Measurements from ENCODE around the gene TRIM65.
"Not testable (repeated sequence)": the region's sequence is repeated elsewhere in the genome, so short reads cannot be mapped to it uniquely, and the experiment has no call there.

The TRIM65 gene

DNA sequence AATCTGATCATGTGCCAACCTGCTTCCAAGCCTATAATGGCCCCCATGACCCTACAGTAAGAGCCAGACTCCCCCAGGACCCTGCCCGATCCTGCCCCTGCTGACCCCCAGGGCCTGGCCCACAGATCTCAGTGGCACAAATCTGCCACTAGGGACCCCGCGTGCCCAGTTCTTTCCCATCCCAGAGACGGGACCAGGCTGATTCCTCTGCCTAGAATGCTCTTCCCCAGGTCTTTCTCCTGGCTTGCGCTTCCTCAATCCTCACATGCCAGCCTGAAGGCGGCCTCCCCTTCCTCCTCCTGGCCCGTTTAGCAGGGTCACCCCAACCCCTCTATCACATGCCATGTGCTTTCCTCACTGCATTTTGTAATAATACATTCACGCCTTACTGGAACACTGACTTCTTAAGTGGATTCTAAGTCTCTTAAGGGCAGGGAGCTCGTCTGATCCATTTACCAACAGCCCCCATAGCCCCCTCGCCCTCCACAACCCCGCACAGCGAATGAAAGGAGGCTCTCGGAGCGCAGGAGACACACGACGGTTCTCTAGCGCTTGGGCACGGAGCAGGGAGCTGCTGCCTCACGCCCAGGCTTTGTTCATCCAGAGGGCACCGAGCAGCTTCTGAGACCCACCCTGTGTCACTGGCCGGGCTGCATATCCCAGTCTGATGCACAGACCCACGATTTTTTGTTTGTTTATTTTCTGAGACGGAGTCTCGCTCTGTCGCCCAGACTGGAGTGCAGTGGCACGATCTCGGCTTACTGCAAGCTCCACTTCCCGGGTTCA is 1.2 kb downstream of the TRIM65 start:
- DNase-seq, result no peak

DNA sequence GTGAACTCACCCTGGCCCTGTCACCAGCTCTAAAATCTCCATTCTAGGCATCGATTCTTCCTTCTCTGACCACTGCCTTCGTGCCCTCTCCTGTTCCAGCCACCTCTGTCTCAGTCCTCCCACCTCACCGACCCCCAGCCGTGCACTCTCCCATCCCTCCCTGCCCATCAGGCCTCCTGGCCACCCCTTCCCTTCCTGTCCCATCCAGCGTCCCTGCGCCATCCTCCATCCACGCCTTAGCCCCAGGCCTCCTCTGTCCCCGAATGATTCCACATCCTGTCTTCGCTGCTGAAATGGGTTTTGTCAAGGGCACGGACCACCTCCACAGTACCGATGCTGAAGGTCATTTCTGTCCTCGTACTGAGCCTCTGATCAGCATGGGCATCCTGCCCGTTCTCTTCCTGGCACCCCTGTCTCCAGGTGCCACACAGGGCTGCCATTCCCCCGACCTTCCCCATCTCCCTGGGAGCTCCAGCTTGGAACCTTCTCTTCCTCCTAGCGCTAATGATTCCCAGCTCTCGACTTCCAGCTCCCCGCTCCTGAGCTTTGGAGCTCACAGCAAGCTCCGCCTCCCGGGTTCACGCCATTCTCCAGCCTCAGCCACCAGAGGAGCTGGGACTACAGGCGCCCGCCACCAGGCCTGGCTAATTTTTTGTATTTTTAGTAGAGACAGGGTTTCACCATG is 2.6 kb downstream of the TRIM65 start:
- DNase-seq, result no peak

DNA sequence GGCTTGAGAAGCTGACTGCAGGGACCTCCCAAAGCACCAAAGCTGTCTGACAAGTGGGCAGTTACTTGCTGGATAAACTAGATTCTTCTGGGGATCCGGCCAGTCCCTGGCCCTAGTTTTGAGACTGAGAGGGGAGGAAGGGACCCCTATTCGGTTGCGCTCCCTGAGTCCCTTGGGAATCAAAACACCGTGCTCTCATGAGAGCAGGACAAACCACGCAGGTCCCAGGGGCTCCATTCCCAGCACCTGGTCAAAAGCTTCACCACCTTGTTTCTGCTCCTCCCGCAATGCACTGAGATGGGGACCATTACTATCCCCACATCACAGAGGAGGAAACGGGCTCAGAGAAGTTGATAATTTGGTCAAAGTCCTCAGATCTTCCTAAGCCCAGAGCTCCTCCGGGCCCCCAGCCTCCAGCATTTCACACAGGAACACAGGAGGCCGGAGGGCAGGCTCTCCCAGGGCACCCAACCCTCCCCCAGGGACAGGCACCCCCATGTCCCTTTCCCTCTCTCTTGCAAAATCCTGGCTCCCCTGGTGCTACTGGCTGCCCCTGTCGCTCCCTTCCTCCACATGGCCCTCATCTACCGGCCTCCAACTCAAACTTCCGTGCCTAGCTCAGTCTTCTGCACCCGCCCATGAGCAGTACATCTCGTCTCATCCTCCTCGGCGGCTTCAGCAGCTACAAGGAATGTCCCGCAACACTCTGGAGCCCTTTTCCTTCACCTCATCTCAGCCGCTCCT is 3.3 kb downstream of the TRIM65 start:
- DNase-seq, result no peak

DNA sequence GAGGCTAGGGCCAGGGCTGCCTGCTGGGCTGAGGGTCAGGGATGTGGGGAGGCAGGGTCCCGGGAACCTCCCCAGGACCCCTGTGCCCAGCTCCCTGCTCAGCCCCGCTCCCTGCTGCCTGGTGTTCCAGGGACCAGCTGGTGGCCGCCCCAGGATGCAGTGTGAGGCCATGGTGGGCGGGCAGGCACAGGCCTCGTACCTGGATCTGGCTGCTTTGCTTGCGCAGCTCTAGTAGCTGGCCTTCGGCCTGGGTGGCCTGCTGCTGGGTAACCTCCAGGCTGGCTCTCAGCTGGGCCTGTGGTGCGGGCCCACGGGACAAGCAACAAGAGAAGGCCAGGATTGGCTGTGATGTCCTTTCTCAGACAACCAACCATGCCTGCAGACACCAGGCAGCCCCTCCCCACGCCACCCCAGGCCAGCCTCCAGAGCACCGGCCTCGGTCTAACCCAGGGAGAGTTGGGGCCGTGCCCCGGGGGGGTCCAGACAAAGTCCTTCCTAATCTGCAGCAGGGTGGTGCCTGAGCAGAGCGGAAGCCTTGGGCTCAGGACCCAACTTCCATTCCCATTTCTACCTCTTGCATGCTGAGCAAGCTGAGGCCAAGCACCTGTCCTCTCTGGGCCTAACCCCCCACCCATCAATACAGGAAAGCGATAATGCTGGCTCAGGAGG is 4.1 kb downstream of the TRIM65 start:
- DNase-seq, result no peak

DNA sequence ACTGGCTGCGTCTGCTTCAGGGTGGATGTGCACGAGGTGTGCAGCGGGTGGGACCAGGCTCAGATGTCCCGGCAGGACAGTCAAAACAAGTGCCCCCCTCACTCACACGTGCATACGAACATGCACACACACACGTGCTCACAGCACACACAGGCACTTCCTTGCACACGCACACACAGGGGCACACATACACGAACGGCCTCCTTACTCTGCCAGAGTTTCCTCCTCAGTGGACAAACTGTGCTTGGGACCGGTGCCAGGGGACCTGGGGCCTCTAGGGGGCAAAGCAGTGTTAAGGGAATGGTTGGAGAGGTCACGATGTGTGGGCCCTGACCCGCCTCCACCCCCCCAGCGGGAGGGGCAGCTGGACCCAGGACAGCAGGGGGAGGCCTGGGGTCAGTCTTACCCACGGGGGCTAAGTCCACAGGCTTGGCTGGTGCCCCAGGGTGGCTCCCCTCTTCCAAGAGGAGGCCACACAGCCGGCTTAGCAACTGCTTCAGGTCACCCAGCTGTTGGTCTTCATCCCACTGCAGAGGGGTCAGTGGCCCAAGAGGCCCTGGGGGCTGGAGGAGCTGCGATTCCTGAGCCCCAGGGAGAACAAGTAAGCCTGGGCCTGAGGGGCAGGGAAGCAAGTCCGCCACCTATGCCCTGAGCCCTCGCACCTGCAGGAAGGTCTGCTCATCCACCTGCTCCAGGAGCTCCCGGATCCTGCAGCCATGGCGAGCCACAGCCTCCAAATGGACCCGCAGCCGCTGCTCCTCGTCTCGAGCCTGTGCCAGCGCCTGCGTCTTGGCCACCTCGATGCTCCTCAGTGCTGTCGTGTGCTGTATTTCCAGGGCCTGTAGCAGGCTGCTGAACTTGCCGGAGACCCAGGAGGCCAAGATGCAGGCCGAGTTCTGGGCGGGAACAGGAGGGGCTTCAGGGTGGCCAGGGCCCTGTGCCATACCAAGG is 4.9 kb downstream of the TRIM65 start:
- no peak for DNase-seq

DNA sequence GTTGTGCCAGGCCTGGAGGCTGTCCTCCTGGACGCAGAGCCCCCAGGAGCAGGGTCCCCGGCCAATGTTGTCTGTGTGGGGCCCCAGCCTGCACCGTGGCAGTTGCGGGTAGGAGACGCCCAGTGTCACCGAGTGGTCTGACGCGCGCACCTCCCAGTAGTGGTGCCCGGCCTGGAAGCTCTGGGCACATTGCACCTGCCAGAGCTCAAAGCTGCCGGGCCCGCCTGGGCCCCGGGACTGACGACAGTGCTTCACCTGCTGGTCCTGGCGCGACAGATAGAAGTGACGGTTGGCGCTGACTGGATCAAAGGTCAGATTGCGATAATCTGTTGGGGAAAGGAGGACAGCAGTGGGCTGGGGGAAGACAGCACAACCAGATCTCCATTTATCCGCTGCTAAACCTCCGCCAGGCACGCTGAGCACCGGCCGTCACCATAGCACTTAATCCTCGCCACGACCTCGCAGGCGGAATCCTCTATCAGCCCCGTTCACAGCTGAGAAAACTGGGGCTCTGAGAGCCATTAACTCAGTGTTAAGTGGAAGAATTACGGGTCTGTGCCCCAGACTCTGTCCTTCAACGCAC is 5.6 kb downstream of the TRIM65 start:
- no peak for DNase-seq

DNA sequence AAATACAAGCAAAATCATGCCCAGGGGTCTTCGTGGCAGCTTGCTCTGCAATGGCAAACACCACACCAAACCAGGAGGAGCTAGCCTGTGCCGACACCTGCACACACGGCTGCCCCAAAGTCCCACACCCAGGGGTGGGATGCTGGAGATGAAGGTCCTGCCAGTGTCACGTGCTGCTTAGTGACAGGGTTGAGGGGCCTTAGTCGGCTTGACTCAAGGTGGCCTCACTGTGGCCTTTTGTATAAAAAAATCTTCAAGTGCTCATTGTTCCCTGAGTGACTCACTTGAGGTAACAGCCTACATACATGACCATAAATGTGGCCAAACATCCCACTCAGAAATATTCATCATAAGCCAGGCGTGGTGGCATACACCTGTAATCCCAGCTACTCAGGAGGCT is 7.3 kb downstream of the TRIM65 start:
- DNase-seq, result no peak

DNA sequence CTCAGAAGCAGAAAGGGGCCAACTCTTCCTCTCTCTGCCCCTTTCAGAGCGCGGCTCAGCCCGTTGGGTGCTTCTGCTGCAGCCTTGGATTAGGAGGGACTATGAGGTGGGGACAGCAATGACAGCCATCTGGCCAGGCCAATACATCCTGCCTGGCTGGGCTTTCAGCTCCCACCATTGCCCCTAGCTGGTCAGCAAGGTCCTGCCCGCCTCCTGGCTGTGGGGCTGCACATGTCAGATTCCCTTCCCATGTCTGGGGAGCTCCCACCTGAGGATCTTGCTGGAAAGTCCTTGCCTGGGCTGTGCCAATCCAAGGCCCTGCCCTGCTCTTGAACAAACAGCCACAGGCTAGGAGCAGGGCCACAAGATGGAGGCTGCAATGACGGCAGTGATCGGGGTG is 8.3 kb downstream of the TRIM65 start:
- no peak for DNase-seq

DNA sequence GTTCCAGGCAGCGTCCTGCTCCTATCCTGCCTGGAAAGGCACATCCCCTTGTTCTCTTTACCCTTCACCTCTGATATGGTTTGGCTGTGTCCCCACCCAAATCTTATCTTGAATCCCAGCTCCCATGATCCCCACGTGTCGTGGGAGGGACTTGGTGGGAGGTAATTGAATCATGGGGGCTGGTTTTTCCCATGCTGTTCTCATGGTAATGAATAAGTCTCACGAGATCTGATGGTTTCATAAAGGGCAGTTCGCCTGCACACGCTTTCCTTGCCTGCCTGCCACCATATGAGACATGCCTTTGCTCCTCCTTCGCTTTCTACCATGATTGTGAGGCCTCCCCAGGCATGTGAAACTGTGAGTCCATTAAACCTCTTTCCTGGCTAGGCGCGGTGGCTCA is 10.9 kb downstream of the TRIM65 start:
- not testable (repeated sequence) for DNase-seq

DNA sequence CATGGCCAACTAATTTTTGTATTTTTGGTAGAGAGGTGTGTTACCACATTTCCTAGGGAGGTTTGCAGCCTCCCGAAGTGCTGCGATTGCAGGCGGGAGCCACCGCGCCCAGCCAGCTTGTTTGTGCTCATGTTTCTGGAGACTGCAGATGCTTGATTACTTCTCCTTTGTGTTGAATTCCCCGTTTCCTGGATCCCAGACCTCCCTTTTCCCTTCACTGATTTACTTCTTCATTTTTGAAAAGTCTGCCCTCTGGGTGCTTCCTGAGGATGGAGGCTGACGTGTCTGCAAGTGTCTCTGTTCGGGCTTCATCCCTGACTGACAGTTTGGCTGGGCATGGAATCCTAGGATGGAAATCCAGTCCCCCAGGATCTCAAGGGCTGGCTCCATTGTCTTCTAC is 11.3 kb downstream of the TRIM65 start:
- no peak for DNase-seq

DNA sequence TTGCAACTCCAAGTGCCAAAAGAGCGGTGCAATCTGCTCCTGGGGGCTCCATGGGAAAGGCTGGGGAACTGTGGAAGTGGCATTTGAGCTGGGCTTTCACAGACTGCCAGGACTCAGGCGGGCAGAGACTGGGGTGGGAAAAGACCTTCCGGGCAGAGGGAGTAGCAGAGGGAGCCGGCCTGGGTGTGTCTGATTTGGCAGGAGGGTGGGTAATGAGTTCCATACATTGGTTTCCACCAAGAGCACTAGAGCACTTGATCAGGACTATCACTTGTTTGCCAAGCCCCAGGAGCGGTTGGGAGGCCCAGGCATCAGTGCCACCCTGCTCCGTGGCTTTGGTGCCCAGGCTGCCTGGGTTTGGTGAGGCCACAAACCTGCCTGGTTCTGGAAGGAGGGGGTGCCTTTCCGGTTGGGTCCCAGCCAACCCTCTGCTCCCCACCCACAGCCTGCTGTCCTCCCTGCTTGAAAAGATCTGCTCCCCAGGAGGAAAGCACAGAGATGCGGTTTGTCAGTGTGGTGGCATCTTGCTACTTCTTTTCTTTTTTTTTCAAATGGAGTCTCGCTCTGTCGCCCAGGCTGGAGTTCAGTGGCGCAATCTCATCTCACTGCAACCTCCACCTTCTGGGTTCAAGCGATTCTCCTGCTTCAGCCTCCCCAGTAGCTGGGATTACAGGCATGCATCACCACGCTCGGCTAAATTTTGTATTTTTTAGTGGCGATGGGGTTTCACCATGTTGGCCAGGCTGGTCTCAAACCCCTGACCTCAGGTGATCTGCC is 14.9 kb downstream of the TRIM65 start:
- no peak for DNase-seq

DNA sequence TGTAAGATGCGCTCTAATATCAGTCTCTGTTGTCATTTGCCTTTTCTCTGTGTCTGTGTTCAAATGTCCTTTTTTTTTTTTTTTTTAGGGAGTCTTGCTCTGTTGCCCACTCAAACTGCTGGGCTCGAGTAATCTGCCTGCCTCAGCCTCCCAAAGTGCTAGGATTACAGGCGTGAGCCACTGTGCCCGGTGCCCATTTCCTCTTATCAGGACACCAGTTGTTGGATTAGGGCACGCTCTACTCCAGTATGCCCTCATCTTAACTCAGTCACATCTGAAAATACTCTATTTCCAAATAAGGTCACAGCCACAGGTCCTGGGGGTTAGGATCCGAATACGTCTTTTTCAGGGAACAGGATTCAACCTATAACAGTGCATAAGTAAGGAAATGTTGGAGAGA is 16.5 kb downstream of the TRIM65 start:
- no peak for DNase-seq

DNA sequence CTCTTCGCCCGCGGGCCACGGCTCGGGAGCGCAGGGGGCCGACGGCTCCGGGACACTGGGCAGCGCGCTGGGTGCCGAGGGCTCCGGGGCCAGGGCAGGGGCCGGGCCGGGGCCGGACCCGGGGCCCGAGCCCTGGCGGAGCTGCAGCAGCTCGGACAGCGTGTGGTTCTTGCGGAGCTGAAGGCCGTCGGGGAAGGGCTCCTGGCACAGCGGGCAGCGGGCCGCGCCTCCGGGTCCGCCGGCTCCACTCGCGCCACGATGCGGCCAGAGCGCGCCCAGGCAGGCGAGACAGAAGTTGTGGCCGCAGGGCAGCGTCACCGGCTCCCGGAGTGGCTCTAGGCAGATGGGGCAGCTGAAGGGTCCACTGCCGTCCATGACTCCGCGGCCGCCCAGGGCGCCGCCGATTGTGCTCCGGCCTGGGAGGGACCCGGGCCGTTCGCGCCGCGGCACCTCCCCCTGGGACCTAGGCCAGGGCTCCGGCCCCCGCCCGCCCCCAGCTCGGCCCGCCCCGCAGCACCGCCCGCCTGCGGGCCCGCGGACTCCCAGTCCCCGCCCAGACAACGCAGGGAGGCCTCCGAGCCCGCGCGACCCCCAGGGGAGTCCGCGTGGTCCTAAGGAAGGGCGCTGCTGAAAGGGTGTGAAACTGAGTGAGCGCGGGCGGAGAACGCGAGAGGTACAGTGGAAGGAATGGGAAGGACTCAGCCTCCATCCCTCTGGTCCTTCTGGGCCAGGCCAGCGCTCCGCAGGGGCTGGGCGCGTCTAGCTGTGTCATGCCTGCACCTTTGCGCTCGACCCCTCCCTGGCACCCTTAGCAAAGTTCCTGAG is 18.4 kb downstream of the TRIM65 start, which contains the start of gene TRIM47:
Gene TRIM47 (minus strand): TSS at position 408 of the 825 bp plus-strand sequence. CDS start 33 bp downstream, at position 375.
- peak; percentile 65 for DNase-seq

DNA sequence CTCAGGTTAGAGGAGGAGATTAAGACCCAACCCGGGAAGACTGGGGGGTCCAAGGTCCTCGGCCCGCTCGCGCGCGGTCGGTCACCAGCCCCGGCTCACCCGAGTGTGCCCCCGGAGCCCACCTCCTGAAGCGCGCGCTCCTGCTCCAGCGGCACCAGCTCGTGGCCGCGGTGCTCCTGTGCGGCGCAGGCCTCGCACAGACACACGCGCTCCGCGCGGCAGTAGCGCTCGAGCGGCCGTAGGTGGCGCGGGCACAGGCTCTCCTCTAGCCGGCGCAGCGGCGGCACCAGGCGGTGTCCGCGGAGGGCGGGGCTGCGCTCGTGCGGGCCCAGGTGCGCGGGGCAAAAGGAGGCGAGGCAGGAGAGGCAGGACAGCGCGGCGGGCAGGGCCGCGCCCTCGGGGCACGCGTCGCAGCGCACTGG is 19.0 kb downstream of the TRIM65 start:
- peak; percentile 73 for DNase-seq

DNA sequence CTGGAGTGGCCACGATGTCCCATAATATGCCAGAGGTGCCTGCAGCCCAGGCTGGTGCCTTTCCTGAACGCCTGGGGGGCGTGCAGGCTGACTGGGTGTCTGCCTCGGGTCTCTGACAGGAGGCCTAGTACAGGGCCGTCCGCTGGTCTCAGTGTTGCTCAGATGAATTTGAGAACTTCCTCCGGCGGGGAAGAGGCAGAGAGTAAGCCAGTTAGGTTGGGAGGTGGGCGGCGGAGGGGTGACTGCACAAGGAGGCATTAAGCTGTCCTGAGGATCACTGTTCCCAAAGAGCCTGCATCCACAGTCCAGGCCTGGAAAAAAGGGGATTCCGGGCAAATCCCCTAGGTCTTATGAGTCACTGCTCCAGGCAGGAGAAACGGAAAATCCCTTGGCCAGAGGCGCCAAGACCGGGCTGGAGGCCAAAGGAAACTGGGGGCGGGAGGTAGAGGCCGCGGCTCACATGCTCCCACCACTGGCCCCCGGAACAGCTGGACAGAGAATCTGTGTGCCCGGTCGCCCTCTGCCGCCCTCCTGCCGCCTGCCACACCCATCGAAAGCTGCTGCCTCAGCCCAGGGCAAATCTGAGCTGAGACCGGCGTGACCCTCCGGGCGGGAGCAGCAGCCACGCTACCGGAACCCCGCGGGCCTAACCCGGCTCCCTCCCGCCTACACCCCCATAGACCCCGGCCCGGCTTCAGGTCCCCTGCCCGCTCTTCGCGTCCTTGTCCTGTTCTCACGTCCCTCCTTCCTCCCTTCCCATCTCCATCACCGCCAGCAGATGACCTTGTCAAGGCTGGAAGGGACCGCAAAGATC is 19.6 kb downstream of the TRIM65 start:
- no peak for DNase-seq

DNA sequence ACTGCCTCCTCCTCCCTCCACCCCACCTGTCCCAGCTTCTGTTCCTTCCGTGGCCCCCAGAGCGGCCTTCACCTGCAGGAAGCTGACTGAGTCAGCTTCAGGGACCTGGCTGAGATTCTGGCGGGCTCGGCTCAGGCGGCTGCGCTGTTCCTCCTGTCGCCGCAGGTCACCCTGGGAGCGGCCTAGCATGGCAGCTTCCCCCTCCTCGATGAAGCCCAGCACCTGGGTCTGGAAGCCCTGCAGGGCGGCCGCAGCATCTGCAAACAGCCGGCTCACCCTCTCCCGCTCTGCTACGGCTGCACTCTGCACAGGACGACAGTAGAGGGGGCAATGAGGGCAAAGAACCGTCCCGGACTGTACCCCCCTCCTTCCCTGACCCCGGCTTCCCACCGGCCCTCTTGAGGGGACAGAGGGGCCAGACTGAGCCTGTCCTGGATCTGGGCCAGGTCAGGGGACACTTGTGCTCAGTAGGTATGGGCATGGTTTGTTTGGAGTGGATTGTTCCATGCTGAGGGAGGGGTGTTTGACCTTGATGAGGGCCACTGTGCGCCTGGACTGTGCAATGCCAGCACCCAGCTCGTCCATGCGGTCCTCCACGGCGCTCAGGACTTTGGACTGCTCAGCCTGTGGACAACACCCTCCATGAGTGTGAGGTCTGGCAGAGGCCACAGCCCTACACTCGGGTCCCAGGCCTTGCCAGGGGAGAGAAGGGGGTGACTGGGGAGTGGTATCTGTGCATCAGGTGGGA is 20.4 kb downstream of the TRIM65 start:
- peak; percentile 73 for DNase-seq

DNA sequence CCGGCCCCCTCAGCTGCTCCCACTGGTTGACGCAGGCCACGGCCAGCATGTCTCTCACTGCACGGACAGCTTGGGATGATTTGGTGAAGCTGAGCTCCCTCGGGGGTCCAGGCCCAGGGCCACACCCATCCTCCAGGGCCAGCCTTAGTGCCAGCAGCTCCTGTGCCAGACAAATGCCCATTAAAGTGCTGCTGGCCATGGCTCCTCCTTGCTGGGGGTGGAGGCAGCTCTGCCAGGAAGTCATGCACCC is 20.9 kb downstream of the TRIM65 start:
- no peak for DNase-seq

DNA sequence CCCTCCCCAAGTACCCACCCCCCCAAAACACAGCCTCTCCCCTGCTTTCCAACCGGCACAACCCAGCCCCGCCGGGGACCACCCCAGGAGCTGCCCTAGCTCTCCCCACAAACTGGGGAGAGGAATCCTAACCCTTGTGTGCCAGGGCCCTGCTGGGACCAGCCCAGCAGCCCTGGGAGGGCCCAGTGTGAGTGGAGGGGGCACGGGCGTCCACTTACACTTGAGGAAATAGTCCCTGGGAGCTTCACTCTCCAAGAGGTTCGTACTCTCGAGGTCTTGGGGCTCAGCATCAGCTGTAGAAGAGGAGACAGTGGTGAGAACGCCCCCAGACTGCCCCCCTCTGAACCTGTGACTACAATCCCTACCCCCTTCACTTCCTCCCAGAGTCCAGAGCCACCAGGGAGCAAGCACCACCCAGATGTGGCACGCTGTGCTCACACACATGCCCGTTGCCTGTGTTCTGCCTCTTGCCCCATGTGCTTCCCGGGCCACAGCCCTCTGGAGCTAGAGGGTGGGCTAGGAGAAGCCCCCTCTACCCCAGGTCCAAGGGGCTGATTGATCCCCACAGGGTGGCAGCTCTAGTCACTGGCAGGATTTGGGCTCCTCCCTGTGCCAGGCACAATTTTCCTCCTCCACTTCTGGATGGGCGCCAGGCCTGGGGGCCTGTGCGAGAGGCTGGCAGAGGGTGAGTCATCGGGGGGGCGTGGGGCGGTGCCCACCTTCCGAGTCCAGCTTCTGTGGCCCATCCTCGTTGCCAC is 21.4 kb downstream of the TRIM65 start:
- no peak for DNase-seq

Measured in NCI-H146 (cell line).